ENCODE data around the gene BACE2. TPM values are rescaled to one million over a fixed set of nuclear protein-coding genes. Genes with fewer than 3 reads are reported as not detected.

The BACE2 gene
- total and polyA plus RNA-seq, 2 donors (not counting 3 experiments of a cell fraction or from before 2014, with no cell fraction given) = 113 to 184 TPM

- CTCF ChIA-PET = no interaction called here
- no peak for DNase-seq (ENCODE audit: low read depth, low spot score)
- H4K20me1 ChIP-seq (replicated peaks; ENCODE audit: control insufficient read depth, extremely low read depth, insufficient read depth, low read length) = no peaks in the 10 kb centered on the region
- H2AFZ ChIP-seq (ENCODE audit: low read depth, low read length) = no peak overlapping the region
- no peaks in the 10 kb centered on the region for H3K4me1 ChIP-seq (ENCODE audit: control insufficient read depth, extremely low read depth, insufficient read depth, low read length)
- intact Hi-C loops (cut with micrococcal nuclease) = no loop called here
- dilution Hi-C loops (cut with MboI; ENCODE audit: extremely low pct_ligation_motif_present, low sequenced_read_pairs) = no loop called here
- H3K9ac ChIP-seq (replicated peaks; ENCODE audit: extremely low read depth, insufficient read depth, low read length) = no peak overlapping the region
- H3K27ac ChIP-seq (ENCODE audit: insufficient read depth, low read depth, low read length) = no peak overlapping the region
- H3K4me3 ChIP-seq (replicated peaks in 1 of 3; ENCODE audit: insufficient read depth in 1 of 3, low read depth in 1 of 3, low read length in 3 of 3) = no peak overlapping the region
- no peaks in the 10 kb centered on the region for H3K79me2 ChIP-seq (ENCODE audit: control insufficient read depth, insufficient read depth, low read length)
- BruUV-seq (replicated peaks) = no TSS peak
- H3K9me3 ChIP-seq (replicated peaks; ENCODE audit: control insufficient read depth, insufficient read depth, low read length) = no peaks in the 10 kb centered on the region
- TF ChIP-seq MAX (IDR thresholded peaks at IDR 0.05; ENCODE audit: insufficient read depth, insufficient read length) = no peak
- TF ChIP-seq FOS (IDR thresholded peaks at IDR 0.05; ENCODE audit: borderline replicate concordance, insufficient read depth, low read length) = no peak
- TF ChIP-seq POLR2A (IDR thresholded peaks at IDR 0.05; ENCODE audit: low read depth, low read length) = no peak
- no peak for TF ChIP-seq MYC (IDR thresholded peaks at IDR 0.05; ENCODE audit: low read depth, low read length)
- no peak for TF ChIP-seq EZH2 (IDR thresholded peaks at IDR 0.05; ENCODE audit: borderline replicate concordance, low read depth, low read length, severe bottlenecking)
- TF ChIP-seq CTCF (IDR thresholded peaks at IDR 0.05; ENCODE audit: extremely low read depth in 1 of 2, insufficient read depth in 1 of 2, low read depth in 1 of 2, low read length in 2 of 2) = no peak
- TF ChIP-seq POLR2AphosphoS5 (IDR thresholded peaks at IDR 0.05; ENCODE audit: insufficient read depth, low read depth, low read length) = no peak
- TF ChIP-seq JUN (IDR thresholded peaks at IDR 0.05; ENCODE audit: borderline replicate concordance, insufficient read depth, insufficient read length, low read depth) = no peak
- no peak for TF ChIP-seq GATA2 (IDR thresholded peaks at IDR 0.05; ENCODE audit: insufficient read depth, insufficient read length, low read depth, low read length)
- no peak for FAIRE-seq
- POLR2A ChIA-PET = no interaction called here
- H3K36me3 ChIP-seq (ENCODE audit: control insufficient read depth in 2 of 2, extremely low read depth in 1 of 2, insufficient read depth in 2 of 2, low read length in 2 of 2) = peaks cover 0 to 7% of the 10 kb centered on the region in 2 experiments
- H3K27me3 ChIP-seq (ENCODE audit: control insufficient read depth in 2 of 2, insufficient read depth in 2 of 2, low read length in 2 of 2) = no peaks in the 10 kb centered on the region
- H3K4me2 ChIP-seq (ENCODE audit: insufficient read depth, low read length) = no peak overlapping the region
- H3K9me1 ChIP-seq (replicated peaks; ENCODE audit: control insufficient read depth, extremely low read depth, insufficient read depth, low read length) = no peaks in the 10 kb centered on the region
Observed at GRCh38 chr21:41277196-41277595, 109.2 kb downstream of the BACE2 start.
